Stimulated activated CD4-positive, alpha-beta T cell treated with anti-CD3 and anti-CD28 coated beads, Interleukin-12 subunit alpha, Interleukin-12 subunit beta, amount 100 ng/mL, for 48 hours (primary cell): ENCODE results near the gene CASZ1.
A peak's percentile ranks its signal among the peaks of the same experiment; 100 is the strongest.

Experiments
- DNase-seq, 3 donors: peaks; one replicate each; pipeline ENCODE4 v3.0.0-alpha.2; 2020; ENCODE audit warnings: low read depth in 2 of 3, low spot score in 1 of 3

The CASZ1 gene

DNA sequence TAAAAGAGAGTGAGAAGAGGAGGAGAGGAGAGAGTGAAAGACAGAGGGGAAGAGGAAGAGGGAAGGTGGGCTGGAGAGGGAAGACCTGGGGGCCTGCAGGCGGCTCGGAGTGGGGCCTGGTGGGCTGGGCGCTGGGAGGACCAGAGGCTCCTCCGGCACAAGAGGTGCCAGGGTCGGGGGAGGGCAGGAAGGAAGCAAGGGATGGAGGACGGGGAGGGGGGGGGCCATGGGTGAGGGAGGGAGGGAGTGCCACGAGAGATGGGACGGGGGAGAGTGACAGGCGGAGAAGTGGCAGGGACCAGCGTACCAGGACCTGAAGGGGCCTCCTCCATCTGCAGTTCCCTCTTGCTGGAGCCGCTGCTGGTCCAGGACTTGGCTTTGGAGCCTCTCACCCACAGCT lies 87.7 kb downstream of the CASZ1 start:
- DNase-seq, result no peak

GRCh38 chr1:10707208-10707607 lies 89.2 kb downstream of the CASZ1 start:
- DNase-seq, result no peak

DNA sequence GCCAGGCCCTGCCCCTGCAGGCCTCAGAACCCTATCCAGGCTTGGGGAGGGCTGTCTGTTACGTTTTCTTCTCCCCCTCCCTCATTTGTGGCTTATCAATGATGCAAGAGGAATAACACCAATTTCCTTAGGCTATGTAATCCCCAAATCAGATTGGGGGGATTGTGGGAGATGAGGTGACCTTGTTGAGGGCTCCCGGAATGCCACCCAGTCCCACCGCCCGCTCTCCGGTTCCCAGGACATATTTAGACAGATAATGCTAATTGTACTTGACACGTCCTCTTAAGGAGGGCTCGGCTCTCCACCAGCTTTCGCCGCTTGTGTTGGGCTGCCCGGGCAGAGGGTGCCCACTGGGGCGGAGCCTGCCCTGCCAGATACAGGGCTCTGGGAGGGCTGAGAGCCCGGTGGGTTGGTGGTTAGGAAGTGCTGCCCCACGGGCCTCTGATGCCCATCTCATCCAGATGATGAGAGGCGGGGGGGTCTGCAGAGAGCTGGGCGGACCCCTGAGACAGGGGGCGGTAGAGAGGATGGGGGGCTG lies 90.0 kb downstream of the CASZ1 start:
- no peak for DNase-seq

GRCh38 chr1:10705953-10706352 lies 90.5 kb downstream of the CASZ1 start:
- no peak for DNase-seq

- no peak for DNase-seq
Measured at GRCh38 chr1:10704368-10704882, 92.0 kb downstream of the CASZ1 start.

GRCh38 chr1:10703702-10704101 lies 92.7 kb downstream of the CASZ1 start:
- no peak for DNase-seq

DNA sequence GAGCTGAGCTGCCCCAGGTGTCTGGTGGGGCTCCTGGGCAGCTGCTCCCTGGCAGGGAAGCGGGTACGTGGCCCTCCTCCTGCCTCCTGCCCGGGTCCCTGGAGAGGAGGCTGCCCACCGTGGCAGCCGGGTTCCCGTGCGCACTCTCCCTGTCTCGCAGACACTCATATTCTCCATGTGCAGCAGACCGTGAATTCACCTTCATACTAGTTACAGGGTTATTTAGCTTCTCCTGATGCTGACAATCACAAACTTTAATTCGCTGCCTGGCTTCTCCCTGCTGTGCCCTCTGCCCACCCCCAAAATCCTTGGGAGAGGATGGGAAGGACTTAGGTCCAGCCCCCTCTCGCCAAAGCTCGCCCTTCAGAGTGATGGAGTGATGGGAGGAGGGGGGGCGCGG lies 95.3 kb downstream of the CASZ1 start:
- DNase-seq, result no peak

GRCh38 chr1:10699470-10699835 lies 97.0 kb downstream of the CASZ1 start:
- no peak for DNase-seq

DNA sequence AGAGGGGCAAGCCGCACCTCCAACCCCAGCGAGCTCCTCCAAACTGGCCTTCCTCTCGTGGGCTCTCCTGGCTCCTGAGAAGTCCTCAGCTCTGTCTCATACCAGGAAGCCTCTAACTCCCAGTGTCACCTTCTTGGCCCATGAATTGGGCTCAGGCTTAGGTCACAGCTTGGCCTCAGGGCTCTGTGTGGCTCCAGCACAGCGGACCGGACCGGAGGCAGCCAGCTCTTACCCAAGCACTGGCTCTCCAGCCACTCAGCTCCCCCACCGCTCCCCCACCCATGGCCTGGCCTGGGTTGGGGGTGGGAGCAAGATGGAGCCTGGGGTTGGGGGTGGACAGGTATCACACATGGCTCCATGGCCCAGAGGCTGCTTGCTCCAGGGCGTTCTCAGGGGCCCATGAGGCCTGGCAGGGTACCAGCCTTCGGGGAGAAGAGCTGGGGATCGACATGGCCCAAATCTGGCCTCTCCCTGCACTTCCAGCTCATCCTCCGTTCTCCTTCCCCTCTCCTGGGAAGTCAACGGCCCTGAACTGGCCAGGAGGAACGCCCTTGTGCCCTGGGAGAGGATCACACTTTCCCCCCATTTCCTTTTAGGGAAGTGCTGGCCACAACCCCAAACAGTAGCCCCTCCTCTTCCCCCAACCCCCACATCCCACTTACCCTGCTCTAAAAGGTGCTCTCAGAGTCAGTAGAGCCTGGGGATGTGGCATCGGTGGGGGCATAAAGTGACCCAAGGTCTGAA lies 97.5 kb downstream of the CASZ1 start:
- DNase-seq, result no peak

GRCh38 chr1:10697621-10698160 lies 98.8 kb downstream of the CASZ1 start:
- DNase-seq, result no peak

DNA sequence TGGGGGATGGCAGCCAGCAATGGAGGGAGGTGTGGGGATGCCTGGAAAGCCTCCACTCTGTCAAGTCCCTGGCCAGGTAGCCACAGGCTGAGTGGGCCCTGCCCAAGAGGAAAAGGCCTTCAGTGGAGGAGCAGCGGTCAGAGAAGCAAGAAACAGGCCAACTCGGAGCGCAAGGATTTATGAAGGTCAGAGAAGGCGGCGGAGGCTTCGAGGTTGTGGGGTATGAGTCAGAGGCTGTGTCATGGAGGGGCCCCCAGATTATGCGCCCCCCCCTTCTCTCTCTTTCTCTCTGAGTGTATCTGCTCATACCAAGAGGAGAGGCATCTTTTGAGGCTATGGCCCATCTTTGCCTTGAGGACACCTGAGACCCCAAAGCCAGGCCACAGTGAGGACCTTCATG lies 99.5 kb downstream of the CASZ1 start:
- peak in 1 of 3 donors; percentile 15 for DNase-seq

DNA sequence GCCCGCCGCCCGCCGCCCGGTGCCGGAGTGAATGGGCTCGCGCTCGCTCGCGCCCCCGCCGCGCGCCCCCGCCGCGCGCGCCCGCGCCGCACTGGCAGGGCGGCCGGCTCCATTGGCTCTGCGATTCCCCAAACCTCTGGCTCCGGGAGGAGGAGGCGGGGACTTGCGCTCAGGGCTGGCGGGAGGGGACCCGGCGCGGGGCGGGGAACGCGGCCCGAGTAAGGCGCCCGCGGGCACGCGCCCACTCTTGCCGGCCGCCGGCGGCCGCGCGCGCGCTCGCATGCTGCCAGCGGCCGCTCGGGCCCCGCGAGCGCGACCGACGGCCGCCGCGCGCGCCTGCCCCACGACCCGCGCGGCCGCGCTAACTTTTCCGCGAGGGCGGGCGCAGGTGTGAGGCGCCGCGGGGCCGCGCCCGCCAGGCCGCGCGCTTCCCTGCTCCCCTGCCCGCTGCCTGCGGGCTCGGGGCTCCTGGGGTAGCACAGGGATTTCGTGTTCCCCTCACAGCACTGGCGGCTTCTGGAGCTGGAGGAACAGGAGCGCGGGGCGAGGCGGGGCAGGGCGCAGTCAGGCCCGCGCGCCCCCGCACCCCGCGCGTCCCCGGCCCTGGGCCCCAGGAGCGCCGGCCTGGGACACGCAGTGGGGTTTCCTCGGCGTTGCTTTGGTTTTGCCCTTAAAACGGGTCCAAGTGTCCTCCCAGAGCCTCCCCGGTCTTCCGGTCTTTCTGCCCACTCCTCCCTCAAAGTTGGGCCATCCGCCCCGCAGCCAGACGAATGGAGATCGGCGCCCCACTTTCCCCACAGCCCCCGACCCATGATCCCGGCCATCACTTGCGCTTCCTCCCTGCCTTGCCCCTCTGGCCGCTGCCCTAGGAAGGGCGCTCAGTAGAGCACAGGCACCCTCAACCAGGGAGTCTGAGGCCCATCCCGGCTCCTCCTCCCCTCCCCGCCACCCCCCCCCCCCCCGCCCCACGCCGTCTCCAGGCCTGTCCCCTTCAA lies 101.5 kb downstream of the CASZ1 start:
- DNase-seq, result peak in 2 of 3 donors; percentile 42 to 64

GRCh38 chr1:10694274-10694632 lies 102.2 kb downstream of the CASZ1 start:
- DNase-seq, result peak in 2 of 3 donors; percentile 12 to 42

- peak in 1 of 3 donors; percentile 29 for DNase-seq
Measured at GRCh38 chr1:10693497-10694273, 102.8 kb downstream of the CASZ1 start.

DNA sequence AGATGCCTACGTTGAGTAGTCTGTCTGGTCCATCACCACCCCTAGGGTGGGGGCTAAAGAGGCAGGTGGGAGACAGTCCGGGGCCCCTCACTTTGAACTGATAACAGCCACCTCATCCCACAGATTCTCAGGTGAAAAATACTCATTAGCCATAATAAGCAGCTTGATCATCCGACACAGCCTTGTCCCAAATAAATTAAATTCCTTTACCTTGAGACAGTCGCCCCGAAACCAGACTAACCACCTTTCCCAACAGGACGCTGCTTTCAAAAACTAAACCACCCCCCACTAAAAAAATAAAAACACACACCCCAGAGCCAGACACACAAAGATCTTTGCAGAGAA lies 103.3 kb downstream of the CASZ1 start:
- DNase-seq, result no peak

GRCh38 chr1:10692401-10693021 lies 103.9 kb downstream of the CASZ1 start:
- peak; percentile 48 to 67 (median 53) for DNase-seq

DNA sequence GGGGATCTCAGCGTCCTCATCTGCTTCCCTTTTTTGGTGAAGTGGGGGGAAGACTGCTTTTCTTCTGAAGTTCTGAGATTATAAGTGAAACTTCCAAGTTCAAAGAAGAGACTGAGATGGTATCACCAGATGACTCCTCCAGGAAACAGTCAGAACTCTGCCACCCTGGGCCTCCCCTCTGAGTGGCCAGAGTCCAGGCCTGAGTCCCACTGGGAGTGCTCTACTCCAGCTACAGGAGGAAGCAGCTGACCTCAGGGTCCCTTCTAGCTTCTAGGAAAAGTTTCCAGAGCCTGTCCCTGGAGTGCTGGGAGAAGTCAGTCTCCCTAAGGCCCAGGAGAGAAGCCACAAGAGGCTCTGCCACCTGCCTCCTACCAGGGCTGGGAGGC lies 104.7 kb downstream of the CASZ1 start:
- DNase-seq, result no peak

GRCh38 chr1:10691075-10691739 lies 105.2 kb downstream of the CASZ1 start:
- no peak for DNase-seq

- no peak for DNase-seq
Measured at GRCh38 chr1:10690484-10690883, 106.0 kb downstream of the CASZ1 start.

- DNase-seq, result no peak
Measured at GRCh38 chr1:10688409-10688786, 108.0 kb downstream of the CASZ1 start.
